Endometrial microvascular endothelial cells (primary cell): ENCODE measurements around the gene C19orf12. TPM values are rescaled to one million over a fixed set of nuclear protein-coding genes. Genes with fewer than 3 reads are reported as not detected.

ENCODE experiments used
- in situ Hi-C: cut with HindIII; loops from 2 replicates; pipeline ENCODE4 v1.10.0; 2017; ENCODE audit warnings: low sequenced_read_pairs, low pct_unique_long_range_greater_than_20kb; ENCODE audit errors: inconsistent ontology term
- total RNA-seq: library from RNA; depleted of rRNA; stranded (reverse); fragments of >200 nt; gene quantifications from one replicate; pipeline ENCODE4 v1.2.3, GENCODE V29; 2015; ENCODE audit errors: inconsistent ontology term

Gene C19orf12
- total RNA-seq, 1 donor from 2014 or later: 30.4 TPM

DNA sequence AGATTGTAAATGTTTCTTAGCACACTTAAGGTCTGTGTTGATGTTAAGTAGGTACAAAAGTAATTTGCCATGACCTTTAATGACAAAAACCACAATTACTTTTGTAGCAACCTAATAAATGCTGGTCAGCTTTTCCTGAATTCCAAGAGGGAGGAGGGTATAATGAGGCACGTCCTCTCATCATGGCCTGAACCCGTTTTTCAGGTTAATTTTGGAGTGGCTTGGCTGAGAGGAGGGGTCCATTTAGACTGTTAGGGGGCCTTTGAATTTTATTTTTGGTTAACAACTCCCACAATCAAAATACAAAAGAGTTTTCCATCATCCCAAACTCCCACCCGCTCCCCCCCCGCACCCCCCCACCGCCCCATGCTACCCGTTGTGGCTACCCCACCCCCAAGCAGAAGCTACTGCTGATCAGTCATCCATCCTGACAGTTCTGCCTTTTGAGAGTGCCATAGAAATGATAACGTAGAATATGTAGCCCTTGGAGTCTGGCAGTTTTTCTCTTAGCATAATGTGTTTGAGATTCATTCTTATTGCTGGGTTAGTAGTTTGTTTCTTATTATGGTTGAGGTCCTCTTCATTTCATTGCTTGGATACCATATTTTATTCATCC lies 64.2 kb downstream of the C19orf12 start:
- in situ Hi-C loops: no loop called here

Other genes starting within 250 kb of the C19orf12 start
- gene VSTM2B, start 189.3 kb downstream of the C19orf12 start, total RNA-seq: not detected
- gene POP4, start 109.0 kb downstream of the C19orf12 start, total RNA-seq: 56.7 TPM
- gene PLEKHF1, start 49.8 kb downstream of the C19orf12 start, total RNA-seq: 7.8 TPM
- 7.9 TPM for gene CCNE1, start 96.7 kb upstream of the C19orf12 start, total RNA-seq
- gene URI1, start 227.0 kb upstream of the C19orf12 start, total RNA-seq: 23.2 TPM